HG02885 (cell line): ENCODE measurements around the gene GAB2.
A peak's percentile ranks its signal among the peaks of the same experiment; 100 is the strongest.

Experiments used
- ATAC-seq: cut with Tn5 transposase; IDR thresholded peaks from one replicate; pipeline ENCODE4 v1.9.1; 2021; ENCODE audit warnings: mild to moderate bottlenecking; ENCODE audit not compliant: unreplicated experiment, poor library complexity

The GAB2 gene

GRCh38 chr11:78346799-78347198, 70.8 kb downstream of the GAB2 start:
- no peak for ATAC-seq

GRCh38 chr11:78345450-78345849, 72.2 kb downstream of the GAB2 start:
- no peak for ATAC-seq

GRCh38 chr11:78344676-78345075, 72.9 kb downstream of the GAB2 start:
- no peak for ATAC-seq

GRCh38 chr11:78344094-78344493, 73.5 kb downstream of the GAB2 start:
- no peak for ATAC-seq

- ATAC-seq, result no peak
These were observed 74.3 kb downstream of the GAB2 start for GRCh38 chr11:78343303-78343702.

GRCh38 chr11:78341841-78342240, 75.8 kb downstream of the GAB2 start:
- ATAC-seq, result no peak

- ATAC-seq, result no peak
These were observed 77.1 kb downstream of the GAB2 start for GRCh38 chr11:78340530-78340929.

GRCh38 chr11:78339945-78340344, 77.7 kb downstream of the GAB2 start:
- ATAC-seq, result no peak

- no peak for ATAC-seq
These were observed 78.1 kb downstream of the GAB2 start for GRCh38 chr11:78339483-78339882.

GRCh38 chr11:78338702-78339101, 78.9 kb downstream of the GAB2 start:
- ATAC-seq, result no peak

GRCh38 chr11:78338138-78338537, 79.5 kb downstream of the GAB2 start:
- ATAC-seq, result no peak

- ATAC-seq, result no peak
These were observed 80.1 kb downstream of the GAB2 start for GRCh38 chr11:78337554-78337924.

- ATAC-seq, result no peak
These were observed 80.6 kb downstream of the GAB2 start for GRCh38 chr11:78336877-78337553.

GRCh38 chr11:78334109-78334508, 83.5 kb downstream of the GAB2 start:
- ATAC-seq, result no peak

- no peak for ATAC-seq
These were observed 84.7 kb downstream of the GAB2 start for GRCh38 chr11:78332872-78333271.

GRCh38 chr11:78332174-78332866, 85.3 kb downstream of the GAB2 start:
- ATAC-seq, result peak; percentile 52

- ATAC-seq, result no peak
These were observed 85.9 kb downstream of the GAB2 start for GRCh38 chr11:78331711-78332110.

- ATAC-seq, result no peak
These were observed 87.3 kb downstream of the GAB2 start for GRCh38 chr11:78330361-78330760.

GRCh38 chr11:78327945-78328344, 89.7 kb downstream of the GAB2 start:
- no peak for ATAC-seq

GRCh38 chr11:78325274-78325781, 92.3 kb downstream of the GAB2 start:
- ATAC-seq, result peak; percentile 75

GRCh38 chr11:78323363-78323762, 94.3 kb downstream of the GAB2 start:
- ATAC-seq, result no peak

- no peak for ATAC-seq
These were observed 98.1 kb downstream of the GAB2 start for GRCh38 chr11:78319453-78319955.
